IMR-90 (cell line): ENCODE data around the gene INAVA. TPM values are rescaled to one million over a fixed set of nuclear protein-coding genes. Genes with fewer than 3 reads are reported as not detected.

ENCODE experiments used
- ATAC-seq: fragments of 200-7000 bp; cut with Tn5 transposase; 2 replicates; pipeline ENCODE4 v1.9.1; 2020; ENCODE audit warnings: low read depth, mild to moderate bottlenecking, moderate library complexity
- BruUV-seq: library from RNA; stranded (reverse); fragments of 400-500 nt; replicated peaks from 2 replicates; lab custom pipeline; 2021; lab: Mats Ljungman, UMichigan
- CTCF ChIA-PET: fragments of 300-600 bp; formaldehyde crosslinking; extraction: SDS; loops from one replicate; lab custom pipeline; 2021; ENCODE audit warnings: antibody characterized with exemption; lab: Yijun Ruan, JAX
- POLR2A ChIA-PET: fragments of 300-600 bp; sonication (Branson Sonifier 250); formaldehyde crosslinking; loops from one replicate; lab custom pipeline; 2022; ENCODE audit warnings: antibody characterized with exemption; ENCODE audit not compliant: unreplicated experiment; lab: Charles Lee
- DNase-seq: peaks from one replicate; pipeline ENCODE4 v3.0.0; 2013
- H2AFZ ChIP-seq: replicated peaks from 2 replicates; pipeline ENCODE3; 2013; ENCODE audit warnings: low read length, mild to moderate bottlenecking; ENCODE audit not compliant: poor library complexity
- H2AK5ac ChIP-seq: 2 replicates; pipeline ENCODE4 v1.6.1; 2013; ENCODE audit warnings: low read depth, low read length, inconsistent platforms
- H2AK9ac ChIP-seq: replicated peaks from 2 replicates; pipeline ENCODE3; 2013; ENCODE audit warnings: mild to moderate bottlenecking, low read depth, low read length, moderate library complexity; ENCODE audit not compliant: poor library complexity
- H2BK120ac ChIP-seq: 2 replicates; pipeline ENCODE4 v1.6.1; 2013; ENCODE audit warnings: low read depth, low read length, inconsistent platforms
- H2BK15ac ChIP-seq: 3 replicates; pipeline ENCODE4 v1.6.1; 2013; ENCODE audit warnings: low read depth, low read length, inconsistent platforms
- H2BK20ac ChIP-seq: 2 replicates; pipeline ENCODE4 v1.6.1; 2013; ENCODE audit warnings: low read depth, mild to moderate bottlenecking, inconsistent platforms, low read length, moderate library complexity
- H2BK5ac ChIP-seq: 2 replicates; pipeline ENCODE4 v1.6.1; 2013; ENCODE audit warnings: mild to moderate bottlenecking, low read depth, low read length, inconsistent platforms; ENCODE audit not compliant: poor library complexity, severe bottlenecking
- H3K14ac ChIP-seq: replicated peaks from 2 replicates; pipeline ENCODE4 v1.6.1; 2013; ENCODE audit warnings: low read depth, low read length, inconsistent platforms
- H3K18ac ChIP-seq: 2 replicates; pipeline ENCODE4 v1.6.1; 2013; ENCODE audit warnings: low read depth, low read length, control low read depth
- H3K23ac ChIP-seq: 2 replicates; pipeline ENCODE4 v1.6.1; 2013; ENCODE audit warnings: low read depth, low read length, inconsistent platforms
- H3K27ac ChIP-seq: 2 replicates; pipeline ENCODE4 v1.5.1; 2013; ENCODE audit warnings: mild to moderate bottlenecking, control low read depth, low read length; ENCODE audit not compliant: insufficient read depth
- H3K27me3 ChIP-seq: 2 replicates; pipeline ENCODE4 v1.6.1; 2013; ENCODE audit warnings: low read length; ENCODE audit not compliant: control insufficient read depth, insufficient read depth
- H3K36me3 ChIP-seq: 2 replicates; pipeline ENCODE4 v1.6.1; 2013; ENCODE audit warnings: low read length, mixed read lengths; ENCODE audit not compliant: control insufficient read depth, insufficient read depth
- H3K4ac ChIP-seq: 2 replicates; pipeline ENCODE4 v1.6.1; 2013; ENCODE audit warnings: low read depth, low read length, inconsistent platforms
- H3K4me1 ChIP-seq: 2 replicates; pipeline ENCODE4 v1.6.1; 2013; ENCODE audit warnings: low read length, mixed read lengths; ENCODE audit not compliant: control insufficient read depth, insufficient read depth
- H3K4me2 ChIP-seq: 2 replicates; pipeline ENCODE4 v1.6.1; 2013; ENCODE audit warnings: low read depth, mild to moderate bottlenecking, control low read depth, low read length, moderate library complexity
- H3K4me3 ChIP-seq: 2 replicates; pipeline ENCODE4 v1.5.1; 2013; ENCODE audit warnings: low read depth, mild to moderate bottlenecking, control low read depth, low read length, moderate library complexity; ENCODE audit not compliant: insufficient read depth
- H3K56ac ChIP-seq: 2 replicates; pipeline ENCODE4 v1.6.1; 2013; ENCODE audit warnings: low read length, inconsistent platforms; ENCODE audit not compliant: insufficient read depth; ENCODE audit errors: extremely low read depth
- H3K79me1 ChIP-seq, 2 experiments: 2 replicates each; pipeline ENCODE4 v1.6.1; 2013; ENCODE audit warnings: low read length in 2 of 2, inconsistent platforms in 1 of 2, low read depth in 1 of 2
- H3K9ac ChIP-seq: 2 replicates; pipeline ENCODE4 v1.6.1; 2013; ENCODE audit warnings: low read depth, low read length, control low read depth
- H3K9me1 ChIP-seq: 2 replicates; pipeline ENCODE4 v1.6.1; 2013; ENCODE audit warnings: low read length, inconsistent platforms; ENCODE audit not compliant: insufficient read depth
- H3K9me3 ChIP-seq: 2 replicates; pipeline ENCODE4 v1.6.1; 2013; ENCODE audit warnings: low read length; ENCODE audit not compliant: control insufficient read depth, insufficient read depth
- H4K20me1 ChIP-seq: 2 replicates; pipeline ENCODE4 v1.6.1; 2013; ENCODE audit warnings: low read length, inconsistent platforms; ENCODE audit not compliant: insufficient read depth
- H4K5ac ChIP-seq: 2 replicates; pipeline ENCODE4 v1.6.1; 2013; ENCODE audit warnings: mild to moderate bottlenecking, low read depth, low read length, control low read depth
- H4K8ac ChIP-seq, 2 experiments: 2 replicates each; pipeline ENCODE4 v1.6.1; 2013; ENCODE audit warnings: low read depth in 2 of 2, low read length in 2 of 2, control low read depth in 1 of 2, inconsistent platforms in 1 of 2
- H4K91ac ChIP-seq: 2 replicates; pipeline ENCODE4 v1.6.1; 2013; ENCODE audit warnings: low read depth, low read length, inconsistent platforms; ENCODE audit not compliant: insufficient read depth
- BHLHE40 ChIP-seq: fragments of 150-350 bp; IDR thresholded peaks from 2 replicates; pipeline ENCODE4 v1.6.1; 2016; ENCODE audit warnings: mild to moderate bottlenecking, low read depth, low read length
- ELK1 ChIP-seq: fragments of 150-350 bp; IDR thresholded peaks from 2 replicates; pipeline ENCODE4 v1.6.1; 2016; ENCODE audit warnings: low read depth, mild to moderate bottlenecking, low read length, moderate library complexity, borderline replicate concordance
- FOS ChIP-seq: fragments of 150-350 bp; IDR thresholded peaks from 2 replicates; pipeline ENCODE4 v1.6.1; 2016; ENCODE audit warnings: low read depth, low read length
- MAFK ChIP-seq: IDR thresholded peaks from 2 replicates; pipeline ENCODE4 v1.6.1; 2012; ENCODE audit warnings: low read depth, low read length, improper control_type of control experiment
- MXI1 ChIP-seq: IDR thresholded peaks from 2 replicates; pipeline ENCODE4 v1.6.1; 2012; ENCODE audit warnings: low read depth, mild to moderate bottlenecking, low read length, moderate library complexity, borderline replicate concordance
- NFE2L2 ChIP-seq: fragments of 150-350 bp; IDR thresholded peaks from 2 replicates; pipeline ENCODE4 v1.6.1; 2016; ENCODE audit warnings: low read depth, mild to moderate bottlenecking, low read length
- POLR2A ChIP-seq: IDR thresholded peaks from 2 replicates; pipeline ENCODE4 v1.6.1; 2012; ENCODE audit warnings: mild to moderate bottlenecking, low read depth, low read length
- RCOR1 ChIP-seq: IDR thresholded peaks from 2 replicates; pipeline ENCODE4 v1.6.1; 2012; ENCODE audit warnings: mild to moderate bottlenecking, low read length, improper control_type of control experiment; ENCODE audit not compliant: insufficient replicate concordance
- SMC3 ChIP-seq: fragments of 150-350 bp; IDR thresholded peaks from 2 replicates; pipeline ENCODE4 v1.6.1; 2016; ENCODE audit warnings: low read depth, mild to moderate bottlenecking, antibody characterized with exemption, low read length, moderate library complexity
- WGBS, 2 experiments: methylation state at CpG; one replicate each; pipeline versions ENCODE4 v1.1.5 to v1.1.7; 2013; ENCODE audit warnings: missing lambda C conversion rate in 2 of 2; ENCODE audit not compliant: insufficient read length in 1 of 2; ENCODE audit errors: extremely low coverage in 2 of 2; 5-methylcytosine and 5-hydroxymethylcytosine counted together
- dilution Hi-C: fragments of 300-500 bp; cut with HindIII; formaldehyde crosslinking; loops from one replicate; pipeline ENCODE4 v1.14.3; 2018; ENCODE audit warnings: low sequenced_read_pairs; ENCODE audit not compliant: unreplicated experiment
- in situ Hi-C: fragments of 300-500 bp; cut with MboI; formaldehyde crosslinking; loops from 3 replicates; pipeline ENCODE4 v1.14.3; 2019; ENCODE audit warnings: low sequenced_read_pairs, inconsistent platforms, mixed read lengths
- intact Hi-C: fragments of 100-400 bp; cut with micrococcal nuclease; formaldehyde crosslinking; loops from 2 replicates; pipeline ENCODE4 v1.10.0; 2022
- polyA plus RNA-seq, 3 experiments: library from polyadenylated mRNA; depleted of rRNA; stranded (reverse); fragments of >200 nt; gene quantifications; 2 replicates each; pipeline ENCODE4 v1.2.3, GENCODE V29; 2012; ENCODE audit warnings: low replicate concordance in 1 of 3
- total RNA-seq: library from RNA; depleted of rRNA; stranded (reverse); fragments of >200 nt; gene quantifications from 2 replicates; pipeline ENCODE4 v1.2.3, GENCODE V29; 2012

The INAVA gene
- total and polyA plus RNA-seq, 2 of the 4 experiments (the other 2 are of a cell fraction), result under 0.01 to 0.07 TPM

DNA sequence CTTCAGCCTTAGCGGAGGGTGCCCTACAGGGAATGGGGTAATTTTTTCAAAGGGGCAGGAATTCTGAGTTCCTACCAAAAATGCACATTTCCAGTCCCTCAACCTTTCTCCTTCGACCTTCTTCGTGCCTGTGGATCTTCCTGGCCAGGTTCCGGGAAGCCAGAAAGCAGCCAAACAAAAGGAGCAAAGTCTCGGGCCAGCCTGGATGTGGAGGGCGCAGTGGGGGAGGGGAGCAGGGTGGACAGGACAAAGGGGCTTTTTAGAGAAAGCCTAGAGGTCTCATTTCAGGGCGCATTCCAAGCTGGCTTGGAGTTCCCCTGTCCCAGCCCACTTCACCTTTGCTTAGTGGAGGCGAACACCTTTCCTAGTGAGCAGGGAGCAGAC is 2.9 kb upstream of the INAVA start:
- BruUV-seq, result no TSS peak
- CTCF ChIA-PET, result no interaction called here
- H4K8ac ChIP-seq, result no peak overlapping the region
- peak overlapping the region; percentile 29; the same call in 1 of the 2 replicates for H3K4me3 ChIP-seq
- WGBS, 2 experiments, result no CpG with 5 or more reads among the region's 8 CpGs
- H3K36me3 ChIP-seq, result no peaks in the 10 kb centered on the region
- no peak overlapping the region for H2BK20ac ChIP-seq
- H3K4me1 ChIP-seq, result peaks cover 3% of the 10 kb centered on the region; the same call in 1 of the 2 replicates
- H2AK5ac ChIP-seq, result no peak overlapping the region
- H4K5ac ChIP-seq, result no peak overlapping the region
- in situ Hi-C loops (no loop called here), dilution Hi-C loops (no loop called here), intact Hi-C loops (no loop called here)
- no peak overlapping the region for H3K23ac ChIP-seq
- H4K91ac ChIP-seq, result no peak overlapping the region
- H3K4ac ChIP-seq, result no peak overlapping the region
- no peak overlapping the region for H2BK120ac ChIP-seq
- H4K20me1 ChIP-seq, result no peaks in the 10 kb centered on the region; the same call in 1 of the 2 replicates
- H3K18ac ChIP-seq, result no peak overlapping the region
- H2AFZ ChIP-seq, result peak overlapping the region; percentile 97
- peaks cover 66% of the 10 kb centered on the region for H3K27me3 ChIP-seq
- H2AK9ac ChIP-seq, result no peak overlapping the region
- no peak overlapping the region for H3K14ac ChIP-seq
- ATAC-seq (no peak), DNase-seq (no peak)
- no peak overlapping the region for H2BK15ac ChIP-seq
- no peak overlapping the region for H2BK5ac ChIP-seq
- H3K9ac ChIP-seq, result no peak overlapping the region
- no peaks in the 10 kb centered on the region for H3K79me1 ChIP-seq
- no peaks in the 10 kb centered on the region for H3K9me3 ChIP-seq
- peaks cover 3% of the 10 kb centered on the region; the same call in 1 of the 2 replicates for H3K9me1 ChIP-seq
- H3K4me2 ChIP-seq, result no peak overlapping the region; the same call in 1 of the 2 replicates
- no peak overlapping the region for H3K27ac ChIP-seq
- POLR2A ChIA-PET, result no interaction called here
- no peak overlapping the region for H3K56ac ChIP-seq
- no peak for TF ChIP-seq NFE2L2
- no peak for TF ChIP-seq MXI1
- no peak for TF ChIP-seq POLR2A
- TF ChIP-seq BHLHE40, result no peak
- no peak for TF ChIP-seq SMC3
- no peak for TF ChIP-seq ELK1
- TF ChIP-seq MAFK, result no peak
- no peak for TF ChIP-seq FOS
- TF ChIP-seq RCOR1, result no peak
